PC-3 (cell line): Measurements from ENCODE around the gene CERS6. TPM values are rescaled to one million over a fixed set of nuclear protein-coding genes. Genes with fewer than 3 reads are reported as not detected.

Experiments used
- ATAC-seq: fragments of 200-7000 bp; cut with Tn5 transposase; 2 replicates; pipeline ENCODE4 v1.9.1; 2020; ENCODE audit warnings: mild to moderate bottlenecking, moderate library complexity
- BruUV-seq: library from RNA; stranded (reverse); fragments of 400-500 nt; replicated peaks from 2 replicates; lab custom pipeline; 2021; lab: Mats Ljungman, UMichigan
- CTCF ChIA-PET: fragments of 300-600 bp; sonication (Branson Sonifier 250); formaldehyde crosslinking; loops from one replicate; lab custom pipeline; 2022; ENCODE audit warnings: antibody characterized with exemption; lab: Charles Lee
- POLR2A ChIA-PET: fragments of 300-600 bp; sonication (Branson Sonifier 250); formaldehyde crosslinking; loops from one replicate; lab custom pipeline; 2022; ENCODE audit warnings: antibody characterized with exemption; ENCODE audit not compliant: unreplicated experiment; lab: Charles Lee
- DNase-seq: peaks from one replicate; pipeline ENCODE4 v3.0.0-alpha.2; 2015
- H2AFZ ChIP-seq: fragments of 300-600 bp; sonication (generic); 2 replicates; pipeline ENCODE4 v1.6.0; 2016; ENCODE audit warnings: antibody characterized with exemption, low read length
- H3F3A ChIP-seq: fragments of 300-600 bp; sonication (generic); one replicate; pipeline ENCODE4 v1.6.0; 2017; ENCODE audit warnings: antibody characterized with exemption, low read length, control low read depth, mild to moderate bottlenecking; ENCODE audit not compliant: unreplicated experiment
- H3K27ac ChIP-seq: fragments of 300-600 bp; sonication (generic); 2 replicates; pipeline ENCODE4 v1.5.1; 2016; ENCODE audit warnings: mild to moderate bottlenecking, low read length
- H3K27me3 ChIP-seq: fragments of 300-600 bp; sonication (generic); 2 replicates; pipeline ENCODE4 v1.6.1; 2016; ENCODE audit warnings: low read length, mixed read lengths
- H3K36me3 ChIP-seq: fragments of 300-600 bp; sonication (generic); 2 replicates; pipeline ENCODE4 v1.6.1; 2016; ENCODE audit warnings: low read depth, mixed run types, low read length, mixed read lengths
- H3K4me1 ChIP-seq: fragments of 300-600 bp; sonication (generic); 2 replicates; pipeline ENCODE4 v1.5.1; 2016; ENCODE audit warnings: low read length; ENCODE audit not compliant: insufficient read depth
- H3K4me2 ChIP-seq: fragments of 300-600 bp; sonication (generic); 2 replicates; pipeline ENCODE4 v1.6.0; 2016; ENCODE audit warnings: low read length
- H3K4me3 ChIP-seq: fragments of 300-600 bp; sonication (generic); 2 replicates; pipeline ENCODE4 v1.5.1; 2016; ENCODE audit warnings: mild to moderate bottlenecking, low read length, mixed read lengths
- H3K79me2 ChIP-seq: fragments of 300-600 bp; sonication (generic); 2 replicates; pipeline ENCODE4 v1.6.1; 2017; ENCODE audit warnings: low read length, mixed read lengths
- H3K9ac ChIP-seq: fragments of 300-600 bp; sonication (generic); 2 replicates; pipeline ENCODE4 v1.6.0; 2016; ENCODE audit warnings: mild to moderate bottlenecking, low read length
- H3K9me2 ChIP-seq: fragments of 300-600 bp; sonication (generic); replicated peaks from 2 replicates; pipeline ENCODE4 v1.6.1; 2016; ENCODE audit warnings: mixed run types, low read length, mixed read lengths
- H3K9me3 ChIP-seq: fragments of 300-600 bp; sonication (generic); 2 replicates; pipeline ENCODE4 v1.6.1; 2016; ENCODE audit warnings: low read length, mixed read lengths
- H4K20me1 ChIP-seq: fragments of 300-600 bp; sonication (generic); 2 replicates; pipeline ENCODE4 v1.6.1; 2016; ENCODE audit warnings: low read length, mixed read lengths
- EZH2 ChIP-seq: fragments of 300-600 bp; sonication (generic); IDR thresholded peaks from one replicate; pipeline ENCODE4 v1.6.1; 2017; ENCODE audit warnings: antibody characterized with exemption, mild to moderate bottlenecking, low read length; ENCODE audit not compliant: unreplicated experiment
- EZH2phosphoT487 ChIP-seq: fragments of 300-600 bp; sonication (generic); IDR thresholded peaks from 2 replicates; pipeline ENCODE4 v1.6.1; 2018; ENCODE audit warnings: mild to moderate bottlenecking, antibody characterized with exemption, low read length, borderline replicate concordance
- intact Hi-C: fragments of 100-400 bp; cut with micrococcal nuclease; formaldehyde crosslinking; loops from 2 replicates; pipeline ENCODE4 v1.9.0; 2023
- total RNA-seq: library from RNA; depleted of rRNA; stranded (reverse); fragments of >200 nt; gene quantifications from 2 replicates; pipeline ENCODE4 v1.2.3, GENCODE V29; 2014
- TF ChIP-seq, protein P1 (sequence below): fragments of 300-600 bp; sonication (generic); conservative IDR thresholded peaks from 2 replicates; pipeline ENCODE4 v1.5.1; 2017; ENCODE audit warnings: antibody characterized with exemption, low read depth, mild to moderate bottlenecking, low read length

The CERS6 gene
- total RNA-seq, 1 experiment from 2014 or later, result 24.2 TPM

DNA sequence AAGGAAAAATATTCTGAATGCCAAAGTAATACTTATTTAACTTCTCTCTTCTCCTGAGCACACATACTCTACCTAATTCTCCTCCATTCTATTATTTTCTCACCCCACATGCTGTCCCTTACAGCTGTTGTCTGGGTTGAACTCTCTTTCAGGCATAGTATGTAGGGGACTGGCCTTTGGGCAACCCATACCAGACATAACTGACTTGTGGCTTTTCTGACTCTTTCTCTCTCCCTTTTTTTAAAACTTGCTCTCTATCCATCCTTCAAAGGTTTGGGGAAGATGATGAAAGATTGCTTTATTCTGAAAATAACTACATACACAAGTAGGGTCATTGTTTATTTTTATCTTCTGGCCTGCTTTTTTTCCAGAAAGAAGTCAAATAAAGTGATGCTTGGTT lies 276.4 kb downstream of the CERS6 start:
- POLR2A ChIA-PET, result no interaction called here
- ATAC-seq, result no peak
- intact Hi-C loops, result no loop called here

DNA sequence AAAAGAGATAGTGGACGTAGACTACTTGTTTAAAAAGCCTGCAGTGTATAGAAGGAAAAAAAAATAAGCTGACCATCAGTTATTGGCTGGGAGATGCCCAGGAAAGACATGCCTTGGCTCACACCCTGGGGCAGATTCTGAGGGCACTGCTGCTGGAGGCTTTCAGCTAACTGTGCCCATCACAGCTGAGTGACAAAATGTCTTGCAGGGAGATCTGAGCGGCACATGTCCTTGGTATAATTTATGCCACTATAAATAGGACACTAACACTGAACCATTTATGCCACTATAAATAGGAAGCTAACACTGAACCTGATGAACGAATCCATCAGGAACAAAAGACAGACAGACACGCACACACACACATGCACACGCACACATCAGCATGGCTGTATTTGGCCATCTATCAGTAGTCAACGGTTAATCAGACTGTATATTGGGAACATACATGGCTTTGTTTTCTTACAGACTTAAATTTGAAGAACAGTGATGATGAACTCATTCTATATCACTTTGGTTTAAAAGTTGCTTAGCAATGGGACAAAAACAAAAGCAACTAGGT lies 278.2 kb downstream of the CERS6 start:
- H3K79me2 ChIP-seq, result no peaks in the 10 kb centered on the region
- H3K9me3 ChIP-seq, result no peaks in the 10 kb centered on the region
- no peak overlapping the region for H2AFZ ChIP-seq
- BruUV-seq, result no TSS peak
- no peaks in the 10 kb centered on the region for H3F3A ChIP-seq
- ChIA-PET CTCF (no interaction called here), POLR2A (no interaction called here)
- no peaks in the 10 kb centered on the region for H4K20me1 ChIP-seq
- H3K36me3 ChIP-seq, result no peaks in the 10 kb centered on the region
- H3K4me1 ChIP-seq, result no peaks in the 10 kb centered on the region
- H3K9ac ChIP-seq, result no peak overlapping the region
- ATAC-seq (no peak), DNase-seq (no peak)
- no peak overlapping the region for H3K4me2 ChIP-seq
- H3K27ac ChIP-seq, result no peak overlapping the region
- no peaks in the 10 kb centered on the region for H3K27me3 ChIP-seq
- TF ChIP-seq, protein P1, sequence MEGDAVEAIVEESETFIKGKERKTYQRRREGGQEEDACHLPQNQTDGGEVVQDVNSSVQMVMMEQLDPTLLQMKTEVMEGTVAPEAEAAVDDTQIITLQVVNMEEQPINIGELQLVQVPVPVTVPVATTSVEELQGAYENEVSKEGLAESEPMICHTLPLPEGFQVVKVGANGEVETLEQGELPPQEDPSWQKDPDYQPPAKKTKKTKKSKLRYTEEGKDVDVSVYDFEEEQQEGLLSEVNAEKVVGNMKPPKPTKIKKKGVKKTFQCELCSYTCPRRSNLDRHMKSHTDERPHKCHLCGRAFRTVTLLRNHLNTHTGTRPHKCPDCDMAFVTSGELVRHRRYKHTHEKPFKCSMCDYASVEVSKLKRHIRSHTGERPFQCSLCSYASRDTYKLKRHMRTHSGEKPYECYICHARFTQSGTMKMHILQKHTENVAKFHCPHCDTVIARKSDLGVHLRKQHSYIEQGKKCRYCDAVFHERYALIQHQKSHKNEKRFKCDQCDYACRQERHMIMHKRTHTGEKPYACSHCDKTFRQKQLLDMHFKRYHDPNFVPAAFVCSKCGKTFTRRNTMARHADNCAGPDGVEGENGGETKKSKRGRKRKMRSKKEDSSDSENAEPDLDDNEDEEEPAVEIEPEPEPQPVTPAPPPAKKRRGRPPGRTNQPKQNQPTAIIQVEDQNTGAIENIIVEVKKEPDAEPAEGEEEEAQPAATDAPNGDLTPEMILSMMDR, result no peak
- no peak for TF ChIP-seq EZH2
- no peak overlapping the region for H3K4me3 ChIP-seq
- intact Hi-C loops, result no loop called here
- no peaks in the 10 kb centered on the region for H3K9me2 ChIP-seq

More for the DNA sequence above, 276.4 kb downstream of the CERS6 start:
- Histone ChIP-seq H3K36me3 (no peaks in the 10 kb centered on the region), H3K4me2 (no peak overlapping the region), H3K4me1 (no peaks in the 10 kb centered on the region), H3K9ac (no peak overlapping the region), H3F3A (no peaks in the 10 kb centered on the region), H3K9me3 (no peaks in the 10 kb centered on the region), H3K79me2 (no peaks in the 10 kb centered on the region), H3K27ac (no peak overlapping the region), H2AFZ (no peak overlapping the region), H3K27me3 (no peaks in the 10 kb centered on the region), H3K9me2 (no peaks in the 10 kb centered on the region), H4K20me1 (no peaks in the 10 kb centered on the region), H3K4me3 (no peak overlapping the region)
- DNase-seq, result no peak
- no TSS peak for BruUV-seq
- CTCF ChIA-PET, result no interaction called here
- TF ChIP-seq EZH2 (no peak), EZH2phosphoT487 (no peak)
- TF ChIP-seq, protein P1, result no peak

DNA sequence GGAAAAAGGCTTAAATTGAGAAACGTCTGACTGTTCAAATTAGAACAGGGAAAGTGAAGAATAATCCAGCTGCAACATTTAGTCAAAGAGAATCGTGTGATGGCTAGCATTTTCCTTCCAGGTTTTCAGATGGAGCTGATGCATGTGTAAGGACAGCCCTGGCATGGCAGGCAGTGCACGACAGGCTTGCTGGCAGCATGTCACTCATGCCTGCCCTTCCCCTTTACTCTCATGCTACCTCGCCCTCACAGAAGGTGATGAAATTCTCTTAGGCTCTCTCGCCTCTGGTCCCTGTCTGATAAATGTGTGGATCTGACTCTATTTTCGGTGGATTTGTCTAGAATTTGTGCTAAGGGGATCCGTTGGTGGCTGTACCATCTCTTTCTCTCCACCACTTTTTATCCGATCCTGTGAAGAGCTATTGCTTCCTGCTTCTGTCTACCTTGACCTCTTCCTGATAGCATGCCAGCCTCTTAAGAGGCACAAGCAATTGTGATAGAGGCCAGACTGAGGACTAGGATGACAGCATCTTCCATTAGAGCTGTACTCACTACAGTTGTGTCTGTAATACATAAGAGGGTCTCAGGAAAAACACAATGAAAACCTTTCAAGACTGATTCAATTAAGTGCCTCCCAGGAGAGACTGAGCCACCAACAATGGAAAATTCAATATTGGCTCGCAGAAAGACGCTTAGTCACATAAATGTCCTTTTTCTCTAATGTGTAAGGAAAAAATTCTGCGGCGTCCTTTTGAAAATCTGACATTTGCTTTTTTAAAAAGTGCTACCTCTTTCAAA lies 280.8 kb downstream of the CERS6 start:
- Histone ChIP-seq H4K20me1 (no peaks in the 10 kb centered on the region), H3K4me2 (no peak overlapping the region), H3K4me1 (no peaks in the 10 kb centered on the region), H3K9me3 (no peaks in the 10 kb centered on the region), H3K27ac (no peak overlapping the region), H3K27me3 (no peaks in the 10 kb centered on the region), H3K79me2 (no peaks in the 10 kb centered on the region), H3K4me3 (no peak overlapping the region), H2AFZ (no peak overlapping the region), H3K9ac (no peak overlapping the region), H3F3A (no peaks in the 10 kb centered on the region), H3K9me2 (no peaks in the 10 kb centered on the region), H3K36me3 (no peaks in the 10 kb centered on the region)
- no TSS peak for BruUV-seq
- POLR2A ChIA-PET, result no interaction called here
- CTCF ChIA-PET, result no interaction called here
- intact Hi-C loops, result no loop called here
- TF ChIP-seq, protein P1, result no peak
- TF ChIP-seq EZH2 (no peak), EZH2phosphoT487 (no peak)
- DNase-seq, result no peak
- no peak for ATAC-seq
